Mucosa of descending colon (tissue), 3 donors: ENCODE results near the gene CRABP2. TPM values are rescaled to one million over a fixed set of nuclear protein-coding genes. Genes with fewer than 3 reads are reported as not detected.

Experiments
- ATAC-seq: fragments of 200-7000 bp; cut with Tn5 transposase; one replicate; pipeline ENCODE4 v1.9.1; 2020; ENCODE audit warnings: mild to moderate bottlenecking, moderate library complexity
- DNase-seq, 3 donors: peaks; one replicate each; pipeline ENCODE4 v3.0.0-alpha.2; 2020
- H3K36me3 ChIP-seq: fragments of 200-600 bp; one replicate; pipeline ENCODE4 v1.8.0; 2021; ENCODE audit warnings: low read depth, mild to moderate bottlenecking
- H3K4me1 ChIP-seq: fragments of 200-600 bp; one replicate; pipeline ENCODE4 v1.8.0; 2021; ENCODE audit warnings: low read depth, mild to moderate bottlenecking
- H3K4me3 ChIP-seq: fragments of 200-600 bp; one replicate; pipeline ENCODE4 v1.8.0; 2021; ENCODE audit warnings: mild to moderate bottlenecking
- H3K9me3 ChIP-seq: fragments of 200-600 bp; one replicate; pipeline ENCODE4 v1.8.0; 2021; ENCODE audit warnings: mild to moderate bottlenecking
- intact Hi-C, 2 donors: fragments of 100-400 bp; cut with DNase I in 1 of 2; cut with micrococcal nuclease in 1 of 2; formaldehyde crosslinking; loops; one replicate each; pipeline versions ENCODE4 v1.11.0 to v1.11.1; 2022; cut with DNase I, micrococcal nuclease
- total RNA-seq, 3 donors: library from RNA; stranded (reverse); fragmentation: NEBNext Ultra II Directional in 2 of 3; extraction: Animal tissue kit (Norgen Biotek cat#: 25700) in 2 of 3; gene quantifications; one replicate each; pipeline versions ENCODE4 v1.2.1 to v1.2.4, GENCODE V29; 2021 to 2023
- TF ChIP-seq, protein P1 (sequence below): fragments of 200-600 bp; IDR thresholded peaks from one replicate; pipeline ENCODE4 v1.8.0; 2022; ENCODE audit warnings: antibody characterized with exemption, mild to moderate bottlenecking
- donor health status: DM: no; HTN: no; CAD: no; lungs with moderate emphysema.
- donor health status: DM: no; HTN: no; CAD: no.
- donor health status: DM: no; HTN: yes; CAD: no.

The CRABP2 gene
- total RNA-seq, 3 donors from 2014 or later, result 0.38 to 2.2 (median 1.2) TPM

DNA sequence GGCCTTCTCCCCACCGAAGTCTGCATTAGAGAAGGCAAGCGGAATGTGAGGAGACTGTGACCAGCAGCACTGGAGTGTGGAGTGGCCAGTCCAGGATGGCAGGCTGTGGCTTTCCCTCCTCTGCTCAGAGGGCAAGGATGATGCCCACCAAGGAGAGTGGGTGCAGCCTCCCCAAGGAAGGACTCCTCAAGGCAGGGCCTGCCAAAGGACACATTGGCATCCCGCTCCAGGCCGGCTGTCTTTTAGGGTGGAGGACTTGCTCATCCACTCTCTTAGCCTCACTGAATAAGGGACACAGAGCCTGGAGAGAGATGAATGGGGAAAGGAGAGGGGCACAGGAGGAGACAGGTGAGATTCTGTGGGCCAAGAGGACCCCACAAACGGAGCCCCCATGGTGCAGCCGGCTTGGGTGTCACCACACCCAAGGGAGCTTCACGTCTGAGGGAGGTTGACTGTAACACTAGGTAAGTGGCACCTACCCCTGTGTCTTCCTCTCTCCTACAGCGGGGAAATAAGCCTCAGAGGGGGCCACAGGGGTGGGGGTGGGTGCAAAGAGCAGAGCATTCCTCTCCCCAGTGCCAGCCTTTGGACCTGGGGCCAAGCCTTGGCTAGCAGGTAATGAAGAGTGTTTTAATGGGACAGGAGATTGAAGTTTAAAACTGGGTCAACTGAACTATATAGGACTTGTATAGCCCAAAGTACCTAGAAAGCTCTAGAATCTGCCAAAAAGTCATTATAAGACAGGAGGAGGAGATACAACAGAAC is 24.0 kb downstream of the CRABP2 start:
- intact Hi-C loops, result no loop called here
- peaks cover 7% of the 10 kb centered on the region for H3K4me1 ChIP-seq
- no peak for DNase-seq
- ATAC-seq, result no peak
- no peaks in the 10 kb centered on the region for H3K36me3 ChIP-seq
- no peaks in the 10 kb centered on the region for H3K9me3 ChIP-seq
- TF ChIP-seq, protein P1, sequence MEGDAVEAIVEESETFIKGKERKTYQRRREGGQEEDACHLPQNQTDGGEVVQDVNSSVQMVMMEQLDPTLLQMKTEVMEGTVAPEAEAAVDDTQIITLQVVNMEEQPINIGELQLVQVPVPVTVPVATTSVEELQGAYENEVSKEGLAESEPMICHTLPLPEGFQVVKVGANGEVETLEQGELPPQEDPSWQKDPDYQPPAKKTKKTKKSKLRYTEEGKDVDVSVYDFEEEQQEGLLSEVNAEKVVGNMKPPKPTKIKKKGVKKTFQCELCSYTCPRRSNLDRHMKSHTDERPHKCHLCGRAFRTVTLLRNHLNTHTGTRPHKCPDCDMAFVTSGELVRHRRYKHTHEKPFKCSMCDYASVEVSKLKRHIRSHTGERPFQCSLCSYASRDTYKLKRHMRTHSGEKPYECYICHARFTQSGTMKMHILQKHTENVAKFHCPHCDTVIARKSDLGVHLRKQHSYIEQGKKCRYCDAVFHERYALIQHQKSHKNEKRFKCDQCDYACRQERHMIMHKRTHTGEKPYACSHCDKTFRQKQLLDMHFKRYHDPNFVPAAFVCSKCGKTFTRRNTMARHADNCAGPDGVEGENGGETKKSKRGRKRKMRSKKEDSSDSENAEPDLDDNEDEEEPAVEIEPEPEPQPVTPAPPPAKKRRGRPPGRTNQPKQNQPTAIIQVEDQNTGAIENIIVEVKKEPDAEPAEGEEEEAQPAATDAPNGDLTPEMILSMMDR, result no peak
- no peak overlapping the region for H3K4me3 ChIP-seq

DNA sequence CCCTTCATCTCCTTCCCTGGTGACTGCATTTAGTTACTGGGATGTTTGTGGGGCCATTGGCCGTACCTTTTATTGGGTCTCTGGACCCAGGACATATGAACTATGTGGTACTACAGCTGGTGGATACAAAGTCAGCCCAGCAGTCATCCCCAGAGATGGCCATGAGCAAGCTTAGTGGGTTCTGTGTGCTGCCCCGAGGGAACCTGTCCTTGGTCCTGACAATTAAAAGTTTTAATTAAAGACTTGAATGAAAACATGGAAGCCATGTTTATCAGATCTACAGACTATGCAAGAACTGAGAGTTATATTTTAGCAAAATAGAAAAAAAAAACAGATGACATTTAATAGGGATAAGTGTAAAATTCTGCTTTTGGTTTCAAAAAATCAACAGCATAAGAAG is 25.3 kb downstream of the CRABP2 start:
- Histone ChIP-seq H3K9me3 (no peaks in the 10 kb centered on the region), H3K36me3 (no peaks in the 10 kb centered on the region), H3K4me1 (peaks cover 7% of the 10 kb centered on the region), H3K4me3 (no peak overlapping the region)
- no peak for ATAC-seq
- TF ChIP-seq, protein P1, result no peak
- no peak for DNase-seq
- intact Hi-C loops, result no loop called here

DNA sequence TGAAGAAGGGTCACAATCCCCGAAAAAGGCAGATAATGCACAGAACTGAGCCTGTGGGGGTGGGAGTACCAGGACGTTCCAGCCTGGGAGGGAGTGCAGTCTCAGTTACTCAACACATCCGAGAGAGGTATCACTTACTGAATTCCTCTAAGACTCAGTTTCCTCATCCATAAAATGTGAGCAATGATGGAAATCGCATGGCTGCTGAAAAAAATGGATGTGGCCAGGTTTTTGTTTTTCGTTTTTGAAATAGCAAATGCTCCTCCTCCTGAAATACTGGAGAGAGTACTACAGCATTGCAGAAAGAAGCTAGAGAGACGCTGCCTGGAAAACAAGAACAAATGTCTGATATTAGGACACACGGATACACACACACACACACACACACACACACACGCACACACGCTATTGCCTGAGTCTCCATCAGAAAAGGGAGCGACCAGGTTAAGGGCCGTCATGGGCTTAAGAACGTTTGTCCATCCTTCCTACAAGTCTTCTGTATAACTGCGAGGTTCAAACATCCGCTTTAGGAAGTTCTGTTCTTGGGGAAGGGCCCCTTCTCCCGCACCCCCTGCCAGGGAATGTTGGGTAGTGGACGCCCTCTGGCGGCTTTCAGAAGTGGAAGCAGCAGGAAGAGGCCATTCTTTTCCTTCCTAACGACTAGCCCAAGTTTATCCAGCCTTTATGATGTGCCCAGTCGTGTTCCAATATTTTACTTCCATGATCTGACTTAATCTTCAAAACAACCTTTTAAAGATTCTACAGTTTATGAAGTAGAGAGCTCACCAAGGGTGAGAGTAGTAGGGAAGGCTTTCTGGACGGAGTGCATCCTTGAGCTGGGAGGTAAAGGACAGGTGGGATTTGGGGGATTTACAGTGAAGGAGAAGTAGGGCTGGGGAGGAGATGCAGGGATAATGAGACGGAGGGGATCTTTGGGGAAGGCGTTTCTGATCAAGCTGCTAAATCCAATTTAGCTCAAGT is 27.5 kb downstream of the CRABP2 start:
- Histone ChIP-seq H3K36me3 (no peaks in the 10 kb centered on the region), H3K4me1 (peaks cover 7% of the 10 kb centered on the region), H3K4me3 (no peak overlapping the region), H3K9me3 (no peaks in the 10 kb centered on the region)
- TF ChIP-seq, protein P1, result no peak
- peak in 1 of 3 donors; percentile 60 for DNase-seq
- intact Hi-C loops, result no loop called here
- peak; percentile 66 for ATAC-seq

DNA sequence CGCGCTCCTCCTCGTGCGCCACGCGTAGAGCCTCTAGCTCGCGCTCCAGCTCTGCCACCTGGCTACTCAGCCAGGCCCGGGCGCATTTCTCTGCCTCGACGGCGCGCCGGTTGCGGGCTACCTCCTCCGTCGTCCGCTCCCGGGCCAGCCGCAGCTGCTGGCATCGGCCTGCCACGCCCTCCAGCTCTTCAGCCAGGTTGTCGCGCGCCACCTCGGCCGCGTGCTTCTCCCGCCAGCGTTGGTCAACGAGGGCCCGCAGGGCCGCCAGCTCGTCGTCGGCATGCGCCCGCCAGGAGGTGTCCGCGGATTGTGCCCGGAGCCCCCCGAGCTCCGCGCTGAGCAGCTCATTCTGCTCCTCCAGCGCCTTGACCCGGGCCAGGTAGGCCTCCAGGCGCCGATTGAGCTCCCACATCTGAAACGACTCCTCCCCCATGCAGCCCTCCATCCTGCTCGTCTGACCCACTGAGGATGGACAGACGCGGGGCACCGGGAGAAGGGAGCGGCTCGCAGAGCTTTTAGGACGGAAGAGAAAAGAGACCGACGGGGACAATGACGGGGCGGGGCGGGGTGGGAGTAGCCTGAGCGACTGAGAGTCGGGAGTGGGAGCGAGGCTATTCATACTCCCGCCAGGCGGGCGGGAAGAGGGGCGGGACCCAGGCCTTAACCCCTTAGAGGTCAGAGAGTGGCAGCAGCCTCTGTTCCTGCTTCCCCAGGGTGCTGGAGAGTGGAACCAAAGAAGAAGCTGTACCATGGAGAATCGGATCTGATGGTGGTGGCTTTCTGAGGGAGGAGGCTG is 28.4 kb downstream of the CRABP2 start, which contains the start of gene NES:
Gene NES (minus strand): TSS at position 588 of the 796 bp plus-strand sequence. CDS start 143 bp downstream, at position 445.
- ATAC-seq (peak; percentile 60), DNase-seq (no peak)
- TF ChIP-seq, protein P1, result no peak
- H3K4me3 ChIP-seq, result no peak within 1 kb of the TSS
- no peaks in the 10 kb centered on the region for H3K9me3 ChIP-seq
- intact Hi-C loops, result no loop called here
- H3K36me3 ChIP-seq, result no peaks in the 10 kb centered on the region
- H3K4me1 ChIP-seq, result peaks cover 7% of the 10 kb centered on the region
